GM10248 (cell line): ENCODE data around the gene FAM117B.
A peak's percentile ranks its signal among the peaks of the same experiment; 100 is the strongest.

Experiments used
- CTCF ChIA-PET: fragments of 300-600 bp; sonication (Branson Sonifier 250); formaldehyde crosslinking; extraction: SDS; loops from one replicate; lab custom pipeline; 2021; ENCODE audit warnings: antibody characterized with exemption; lab: Yijun Ruan, JAX
- POLR2A ChIA-PET: fragments of 350-650 bp; sonication (Branson Sonifier 250); formaldehyde crosslinking; extraction: SDS; loops from one replicate; lab custom pipeline; 2020; ENCODE audit warnings: antibody characterized with exemption; lab: Yijun Ruan, JAX
- DNase-seq: peaks from one replicate; pipeline ENCODE4 v3.0.0; 2012; ENCODE audit errors: extremely low spot score
- CTCF ChIP-seq: IDR thresholded peaks from 2 replicates; pipeline ENCODE4 v1.5.1; 2012; ENCODE audit warnings: mild to moderate bottlenecking, low read depth; ENCODE audit errors: extremely low read depth, missing control alignments, control extremely low read depth

Gene FAM117B

GRCh38 chr2:202634556-202635427, at the start of gene FAM117B:
TSS of gene FAM117B (plus strand) at chr2:202634969. CDS start at chr2:202635188, 219 bp downstream.
- ChIA-PET CTCF (interaction anchor here (1.2 to 2.3 kb wide), 5 partner anchors 8 to 61 kb away, joined by 3 to 10 read pairs (median 4); no protein-coding TSS in a partner anchor), POLR2A (no interaction called here)
- DNase-seq: peak; percentile 96
- TF ChIP-seq CTCF: no peak

- peak; percentile 81 for TF ChIP-seq CTCF
- DNase-seq: peak; percentile 78
- ChIA-PET CTCF (interaction anchor here (0.5 to 4.7 kb wide), 50 partner anchors 11 to 1228 kb away, joined by 3 to 80 read pairs (median 4); partner anchors contain the start of genes FAM117B, ICA1L and WDR12), POLR2A (interaction anchor here (0.6 kb wide), 1 partner anchor 443 kb away, joined by 7 read pairs; no protein-coding TSS in a partner anchor)
Observed at GRCh38 chr2:202588647-202589581, 45.9 kb upstream of the FAM117B start.

- ChIA-PET POLR2A (no interaction called here), CTCF (interaction anchor here (0.8 to 4.7 kb wide), 23 partner anchors 11 to 1226 kb away, joined by 3 to 80 read pairs (median 6); partner anchors contain the start of genes FAM117B and ICA1L)
- TF ChIP-seq CTCF: no peak
- DNase-seq: no peak
Observed at GRCh38 chr2:202589582-202589949, 45.2 kb upstream of the FAM117B start.

- TF ChIP-seq CTCF: no peak
- ChIA-PET POLR2A (interaction anchor here (0.6 kb wide), 1 partner anchor 965 kb away, joined by 4 read pairs; no protein-coding TSS in a partner anchor), CTCF (interaction anchor here (1.1 to 2.4 kb wide), 3 partner anchors 9 to 19 kb away, joined by 3 to 9 read pairs (median 8); no protein-coding TSS in a partner anchor)
- no peak for DNase-seq
Observed at GRCh38 chr2:202592566-202592965, 42.2 kb upstream of the FAM117B start.

- ChIA-PET CTCF (interaction anchor here (0.7 to 8.0 kb wide), 3 partner anchors 10 to 62 kb away, joined by 3 to 80 read pairs (median 3); no protein-coding TSS in a partner anchor), POLR2A (no interaction called here)
- no peak for TF ChIP-seq CTCF
- no peak for DNase-seq
Observed at GRCh38 chr2:202599105-202599504, 35.7 kb upstream of the FAM117B start.
